IPS-11a (cell line): ENCODE results near the gene ZNF385B.
"Not testable (repeated sequence)": the region's sequence is repeated elsewhere in the genome, so short reads cannot be mapped to it uniquely, and the experiment has no call there.

Experiments used
- H3K4me3 ChIP-seq: one replicate; pipeline ENCODE4 v1.5.1; 2013; ENCODE audit warnings: low read depth, low read length, control low read depth

ZNF385B gene

GRCh38 chr2:179524809-179525339 is 336.5 kb downstream of the ZNF385B start:
- H3K4me3 ChIP-seq, result no peak overlapping the region

GRCh38 chr2:179521944-179522343 is 339.5 kb downstream of the ZNF385B start:
- H3K4me3 ChIP-seq, result no peak overlapping the region

- H3K4me3 ChIP-seq, result no peak overlapping the region
These were observed 342.6 kb downstream of the ZNF385B start for GRCh38 chr2:179518830-179519229.

- no peak overlapping the region for H3K4me3 ChIP-seq
These were observed 348.2 kb downstream of the ZNF385B start for GRCh38 chr2:179513181-179513580.

DNA sequence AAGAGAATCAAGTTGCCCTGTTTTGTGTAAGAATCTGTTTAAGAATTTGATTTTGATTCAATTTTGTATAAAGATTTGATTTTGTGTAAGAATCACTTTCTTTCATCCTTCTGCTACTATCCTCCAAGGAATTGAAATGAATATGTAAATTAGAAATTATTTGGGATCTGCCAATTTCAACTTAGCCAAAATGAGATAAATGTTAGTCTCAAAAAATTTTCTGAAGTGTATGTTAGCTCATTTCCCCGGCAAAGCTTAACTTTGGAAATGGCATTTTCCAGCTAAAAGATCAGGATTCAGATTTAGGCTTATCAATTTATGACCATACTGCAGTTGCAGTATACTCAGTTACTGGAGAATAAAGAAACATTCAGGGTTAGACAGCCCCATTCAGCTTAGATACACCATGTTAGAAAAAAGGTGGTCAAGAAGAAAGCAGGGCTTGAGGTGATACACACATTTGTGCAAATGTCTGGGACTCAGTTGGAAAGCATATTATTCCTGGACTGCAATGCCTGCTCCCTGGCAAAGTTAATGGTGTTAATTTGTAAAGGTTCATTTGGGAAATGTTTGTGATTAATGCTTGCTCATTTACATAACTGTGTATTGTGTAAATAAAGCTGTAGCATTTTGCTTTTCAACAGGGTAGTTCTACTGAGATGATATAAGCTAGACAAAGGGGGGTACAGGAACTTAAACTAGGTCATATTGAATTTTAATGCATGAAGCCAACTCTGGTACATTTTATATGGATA is 349.0 kb downstream of the ZNF385B start:
- no peak overlapping the region for H3K4me3 ChIP-seq

GRCh38 chr2:179511105-179511789 is 350.2 kb downstream of the ZNF385B start:
- no peak overlapping the region for H3K4me3 ChIP-seq

DNA sequence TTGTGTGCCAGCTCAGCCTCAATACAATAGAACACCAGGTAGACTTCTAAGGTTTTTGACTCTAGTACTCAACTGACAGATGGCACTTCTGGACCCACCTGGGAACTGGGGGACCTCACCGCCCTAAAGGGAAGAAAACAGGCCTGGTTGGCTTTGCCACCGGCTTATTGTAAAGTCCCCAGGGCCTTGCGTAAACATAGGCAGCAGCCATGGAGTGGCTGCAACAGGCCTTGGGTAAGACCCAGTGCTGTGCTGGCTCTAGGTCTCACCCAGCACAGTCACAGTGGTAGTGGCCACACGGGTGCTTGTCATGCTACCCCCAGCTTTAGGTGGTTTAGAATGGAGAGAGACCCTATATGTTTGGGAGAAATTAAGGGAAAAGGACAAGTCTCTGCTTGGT is 366.1 kb downstream of the ZNF385B start:
- H3K4me3 ChIP-seq, result no peak overlapping the region

GRCh38 chr2:179488563-179488962 is 372.8 kb downstream of the ZNF385B start:
- H3K4me3 ChIP-seq, result no peak overlapping the region

- H3K4me3 ChIP-seq, result no peak overlapping the region
These were observed 374.2 kb downstream of the ZNF385B start for GRCh38 chr2:179487010-179487731.

GRCh38 chr2:179483131-179483530 is 378.3 kb downstream of the ZNF385B start:
- no peak overlapping the region for H3K4me3 ChIP-seq

- H3K4me3 ChIP-seq, result no peak overlapping the region
These were observed 381.5 kb downstream of the ZNF385B start for GRCh38 chr2:179479947-179480346.

- no peak overlapping the region for H3K4me3 ChIP-seq
These were observed 382.6 kb downstream of the ZNF385B start for GRCh38 chr2:179478771-179479170.

DNA sequence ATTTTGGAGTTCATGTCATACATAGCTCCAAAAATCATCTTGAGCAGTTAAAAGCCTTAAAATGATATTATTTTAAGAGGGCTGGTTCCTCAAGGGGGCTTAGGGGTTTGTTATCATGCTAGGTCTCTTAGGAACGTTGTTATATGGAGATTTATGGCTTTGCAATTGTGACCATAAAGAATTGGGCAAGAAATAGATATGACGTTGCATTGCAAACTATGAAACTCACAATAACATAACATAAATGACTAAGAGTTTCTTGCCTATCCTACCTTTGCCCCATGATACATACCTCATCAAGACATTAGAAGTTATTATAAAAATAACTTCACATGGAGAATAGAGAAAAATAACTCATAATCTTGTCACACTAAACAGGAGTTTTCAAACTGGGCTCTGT is 390.4 kb downstream of the ZNF385B start:
- H3K4me3 ChIP-seq, result no peak overlapping the region

GRCh38 chr2:179470089-179470488 is 391.3 kb downstream of the ZNF385B start:
- no peak overlapping the region for H3K4me3 ChIP-seq

- H3K4me3 ChIP-seq, result no peak overlapping the region
These were observed 393.5 kb downstream of the ZNF385B start for GRCh38 chr2:179467960-179468359.

GRCh38 chr2:179467111-179467510 is 394.3 kb downstream of the ZNF385B start:
- H3K4me3 ChIP-seq, result no peak overlapping the region

GRCh38 chr2:179461420-179461819 is 400.0 kb downstream of the ZNF385B start:
- no peak overlapping the region for H3K4me3 ChIP-seq

DNA sequence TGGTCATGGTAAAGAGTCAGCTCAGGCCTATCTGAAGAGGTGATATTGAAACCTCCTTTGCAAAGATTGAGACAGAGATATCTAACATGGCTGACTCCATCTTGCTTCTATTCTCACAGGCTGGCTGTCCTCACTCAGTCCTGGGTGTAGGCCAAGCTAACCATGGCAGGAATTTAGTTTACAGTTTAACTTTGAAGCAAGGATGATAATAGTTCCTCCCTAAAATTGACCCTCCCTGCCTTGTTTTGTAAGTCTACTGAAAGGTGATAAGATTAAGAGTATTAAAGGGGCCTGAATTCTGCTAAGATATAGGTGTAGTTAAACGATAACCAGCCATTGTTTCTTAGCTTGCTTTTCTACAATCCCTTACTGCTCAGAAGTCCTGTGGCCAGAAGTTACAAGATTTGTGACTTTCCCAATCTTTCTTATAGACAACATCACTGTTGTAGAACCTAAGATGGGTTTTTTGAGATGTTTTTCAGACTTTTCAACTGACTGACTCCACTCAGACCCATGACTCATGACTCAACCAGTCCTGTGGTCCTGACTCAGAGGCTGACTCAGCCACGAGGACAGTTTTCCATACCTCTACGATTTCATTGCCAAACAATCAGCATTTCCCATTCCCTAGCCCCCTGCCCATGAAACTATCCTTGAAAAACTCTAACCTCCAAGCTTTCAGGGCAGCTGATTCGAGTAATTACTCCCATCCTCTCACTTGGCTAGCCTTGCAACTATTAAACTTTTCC is 401.1 kb downstream of the ZNF385B start:
- H3K4me3 ChIP-seq, result no peak overlapping the region

- not testable (repeated sequence) for H3K4me3 ChIP-seq
These were observed 403.3 kb downstream of the ZNF385B start for GRCh38 chr2:179458113-179458512.

DNA sequence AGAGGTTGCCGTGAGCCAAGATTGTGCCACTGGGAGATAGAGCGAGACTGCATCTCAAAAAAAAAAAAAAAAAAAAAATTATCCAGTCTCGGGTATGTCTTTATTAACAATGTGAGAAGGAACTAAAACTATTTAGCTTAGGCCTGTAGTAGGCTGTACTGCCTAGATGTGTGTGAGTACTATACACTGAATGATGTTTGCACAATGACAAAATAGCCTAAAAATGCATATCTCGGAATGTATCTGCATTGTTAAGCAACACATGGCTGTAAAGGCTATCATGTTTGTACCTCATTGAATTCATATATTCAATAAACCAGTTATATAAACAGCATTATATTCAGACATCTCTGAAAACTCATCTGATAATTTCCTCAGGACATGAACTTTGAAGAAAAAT is 405.6 kb downstream of the ZNF385B start:
- H3K4me3 ChIP-seq, result no peak overlapping the region

GRCh38 chr2:179455172-179455524 is 406.3 kb downstream of the ZNF385B start:
- no peak overlapping the region for H3K4me3 ChIP-seq
